ENCODE results near the gene DXO.
A peak's percentile ranks its signal among the peaks of the same experiment; 100 is the strongest.
"Not testable (repeated sequence)": the region's sequence is repeated elsewhere in the genome, so short reads cannot be mapped to it uniquely, and the experiment has no call there.

Gene DXO

DNA sequence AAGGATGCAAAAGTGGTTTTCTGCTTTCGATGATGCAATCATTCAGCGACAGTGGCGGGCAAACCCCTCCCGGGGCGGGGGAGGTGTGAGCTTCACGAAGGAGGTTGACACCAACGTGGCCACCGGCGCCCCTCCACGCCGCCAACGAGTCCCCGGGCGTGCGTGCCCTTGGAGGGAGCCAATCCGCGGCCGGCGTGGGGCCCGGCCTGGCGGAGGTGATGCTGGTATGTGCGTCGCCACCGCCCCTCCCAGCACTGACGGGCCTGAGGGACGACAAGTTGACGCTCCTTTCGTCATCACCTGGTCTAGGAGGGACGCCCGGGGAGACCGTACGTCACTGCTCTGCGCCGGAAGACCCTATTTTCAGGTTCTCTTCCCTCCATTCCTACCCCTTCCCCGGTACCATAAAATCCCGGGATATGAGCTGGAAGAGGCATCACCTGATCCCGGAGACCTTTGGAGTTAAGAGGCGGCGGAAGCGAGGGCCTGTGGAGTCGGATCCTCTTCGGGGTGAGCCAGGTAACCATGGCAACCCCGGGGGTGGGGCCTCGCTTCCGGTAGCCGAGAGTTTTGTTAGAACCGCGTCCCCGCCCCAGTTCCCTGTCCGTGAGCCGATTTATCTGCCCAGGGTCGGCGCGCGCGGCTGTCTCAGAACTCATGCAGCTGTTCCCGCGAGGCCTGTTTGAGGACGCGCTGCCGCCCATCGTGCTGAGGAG is at the start of gene DXO:
Gene DXO (minus strand): TSS at position 146 of the 716 bp plus-strand sequence. CDS start 463 bp downstream, outside the sequence.
- peak; percentile 97 to 98 for DNase-seq (ENCODE audit: low read depth in 2 of 2)

DNA sequence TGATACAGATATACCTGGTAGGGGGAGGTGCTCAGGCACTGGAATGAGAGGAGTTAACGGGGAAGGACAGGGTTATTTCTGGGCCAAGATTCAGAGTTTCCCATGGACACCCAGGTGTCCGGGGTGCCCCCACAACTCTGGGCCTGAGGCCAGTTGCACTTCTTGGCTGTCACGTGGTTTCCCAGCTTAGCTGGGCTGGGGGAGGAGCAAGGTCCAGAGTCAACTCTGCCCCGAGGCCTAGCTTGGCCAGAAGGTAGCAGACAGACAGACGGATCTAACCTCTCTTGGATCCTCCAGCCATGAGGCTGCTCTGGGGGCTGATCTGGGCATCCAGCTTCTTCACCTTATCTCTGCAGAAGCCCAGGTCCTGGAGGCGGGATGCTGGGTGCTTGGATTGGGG is 42.6 kb upstream of the DXO start, which contains the start of gene C4B:
Gene C4B (plus strand): TSS at position 249 of the 400 bp plus-strand sequence. CDS start 51 bp downstream, at position 300.
- not testable (repeated sequence) for DNase-seq (ENCODE audit: low read depth in 2 of 2)

DNA sequence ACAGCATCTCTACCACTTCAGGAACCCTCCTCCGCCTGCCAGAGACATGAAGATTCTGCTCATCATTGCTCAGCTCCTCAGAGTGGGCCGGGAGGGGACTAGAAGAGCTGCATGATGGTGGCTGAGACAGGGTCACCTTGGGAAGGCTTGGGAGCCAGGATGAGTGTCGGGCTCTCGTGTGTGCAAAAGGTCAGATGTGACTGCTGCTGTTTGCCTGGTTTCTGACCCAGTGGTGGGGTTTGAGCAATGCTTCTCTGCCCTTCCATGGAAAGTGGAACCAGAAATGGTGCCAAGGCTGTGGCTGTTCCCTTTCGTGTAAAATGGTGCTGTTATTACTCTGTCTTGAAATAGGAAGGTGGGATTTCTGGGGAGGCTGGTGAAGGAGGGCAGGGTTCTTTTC is 41.8 kb upstream of the DXO start:
- DNase-seq (ENCODE audit: low read depth in 2 of 2) = not testable (repeated sequence)

DNA sequence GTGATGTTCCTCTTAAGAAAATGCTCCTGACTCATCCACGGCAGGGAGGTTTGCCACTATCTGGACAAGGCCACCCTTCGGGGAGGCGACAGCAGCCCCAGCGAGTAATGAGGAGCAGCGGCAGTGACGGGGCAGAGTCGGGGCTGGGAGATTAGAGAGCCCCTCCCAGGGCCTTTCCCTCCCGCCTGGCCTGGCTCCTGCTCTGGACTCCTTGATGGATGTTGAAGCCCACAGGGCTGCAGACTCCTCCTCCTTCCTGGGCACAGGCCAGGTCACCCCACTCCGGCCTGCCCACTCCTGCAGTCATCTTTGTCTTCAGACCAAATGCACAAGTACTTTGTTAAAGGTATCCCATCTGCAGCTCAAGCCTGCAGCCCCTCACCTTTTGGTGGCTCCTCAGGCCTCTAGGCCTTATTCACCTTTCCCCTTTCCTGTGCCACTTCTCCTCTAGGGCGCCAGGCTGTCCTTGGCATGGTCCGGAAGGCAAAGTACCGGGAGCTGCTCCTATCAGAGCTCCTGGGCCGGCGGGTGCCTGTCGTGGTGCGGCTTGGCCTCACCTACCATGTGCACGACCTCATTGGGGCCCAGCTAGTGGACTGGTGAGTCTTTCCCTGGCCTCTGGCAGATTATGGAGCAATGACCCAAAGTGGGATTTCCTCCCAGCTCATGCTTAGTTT is 41.1 kb upstream of the DXO start:
- DNase-seq (ENCODE audit: low read depth in 2 of 2) = not testable (repeated sequence)

DNA sequence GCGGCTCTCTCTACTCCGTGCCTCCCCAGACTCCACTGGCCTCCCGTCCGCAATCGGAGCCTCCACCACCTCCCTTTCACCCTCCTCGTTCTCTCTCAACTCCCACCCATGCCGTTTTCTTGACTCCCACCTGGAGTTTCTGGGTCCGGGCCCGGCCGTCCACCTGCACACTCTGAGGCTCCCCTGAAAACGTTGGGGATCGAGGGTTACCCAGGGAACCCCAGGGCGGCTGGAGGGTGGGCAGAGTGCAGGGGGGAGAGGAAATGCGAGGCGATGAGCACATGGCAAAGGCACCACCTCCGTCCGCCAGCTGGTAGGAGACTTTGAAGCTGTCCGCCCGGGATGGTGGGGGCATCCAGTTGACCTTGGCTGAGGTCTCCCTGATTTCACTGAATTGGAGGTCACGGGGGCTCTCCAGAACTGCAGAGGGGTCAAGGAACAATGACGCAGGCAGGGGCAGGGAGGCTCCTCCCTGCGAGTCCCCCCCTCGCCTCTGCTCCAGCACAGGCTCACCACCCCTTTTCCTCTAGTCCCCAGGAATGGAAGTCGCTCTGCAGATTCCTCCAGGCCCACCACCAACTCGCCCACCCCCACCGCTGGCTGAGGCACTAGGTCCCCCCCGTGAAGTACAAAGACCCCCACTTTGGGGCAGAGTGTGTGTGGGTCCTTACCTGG is 39.1 kb upstream of the DXO start:
- not testable (repeated sequence) for DNase-seq (ENCODE audit: low read depth in 2 of 2)

DNA sequence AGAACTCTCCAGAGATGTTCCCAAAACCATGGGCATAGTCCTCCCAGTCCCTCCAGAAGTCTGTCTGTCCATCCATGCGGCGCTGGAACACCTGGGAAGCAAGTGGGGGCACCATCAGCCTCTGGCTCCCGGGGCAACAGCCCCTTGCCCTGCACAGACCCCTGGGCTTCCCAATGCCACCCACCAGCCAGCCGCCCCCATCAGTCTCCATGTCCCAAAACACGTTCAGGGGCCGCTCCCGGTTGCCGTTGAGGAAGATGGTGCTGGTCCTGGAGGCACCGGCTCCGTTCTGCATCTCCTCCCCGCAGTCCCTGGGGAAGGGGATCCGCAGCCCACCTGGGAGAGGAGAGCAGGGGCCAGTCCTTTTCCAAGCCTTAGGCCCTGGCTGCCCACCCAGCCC is 37.6 kb upstream of the DXO start:
- DNase-seq (ENCODE audit: low read depth in 2 of 2) = not testable (repeated sequence)

DNA sequence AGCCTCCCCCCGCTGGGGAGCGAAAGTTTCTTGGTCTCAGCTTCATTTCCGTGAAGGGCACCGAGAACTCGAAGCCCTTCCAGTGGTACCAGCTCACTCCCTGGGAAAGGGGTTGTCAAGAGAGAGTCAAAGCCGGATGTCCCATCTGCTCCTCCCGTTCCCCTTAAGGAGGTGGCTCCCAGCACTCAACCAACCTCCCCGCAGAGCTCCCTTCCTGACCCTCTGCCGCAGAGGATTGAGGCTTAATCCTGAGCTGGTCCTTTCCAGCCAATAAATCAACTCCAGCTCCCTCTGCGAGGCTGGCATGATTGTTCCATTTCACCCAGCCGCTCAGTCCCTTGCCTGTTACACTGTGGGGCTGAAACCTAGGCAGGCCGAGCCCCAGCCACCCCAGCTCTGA is 36.7 kb upstream of the DXO start:
- not testable (repeated sequence) for DNase-seq (ENCODE audit: low read depth in 2 of 2)

DNA sequence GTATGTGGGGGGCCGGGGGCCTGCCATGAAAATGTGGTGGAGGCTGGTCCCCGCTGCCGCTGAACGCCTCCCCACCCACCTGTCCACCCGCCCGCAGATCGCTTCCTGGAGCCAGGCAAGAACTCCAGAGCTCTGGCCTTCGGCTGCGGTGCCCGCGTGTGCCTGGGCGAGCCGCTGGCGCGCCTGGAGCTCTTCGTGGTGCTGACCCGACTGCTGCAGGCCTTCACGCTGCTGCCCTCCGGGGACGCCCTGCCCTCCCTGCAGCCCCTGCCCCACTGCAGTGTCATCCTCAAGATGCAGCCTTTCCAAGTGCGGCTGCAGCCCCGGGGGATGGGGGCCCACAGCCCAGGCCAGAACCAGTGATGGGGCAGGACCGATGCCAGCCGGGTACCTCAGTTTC is 36.1 kb upstream of the DXO start:
- not testable (repeated sequence) for DNase-seq (ENCODE audit: low read depth in 2 of 2)

DNA sequence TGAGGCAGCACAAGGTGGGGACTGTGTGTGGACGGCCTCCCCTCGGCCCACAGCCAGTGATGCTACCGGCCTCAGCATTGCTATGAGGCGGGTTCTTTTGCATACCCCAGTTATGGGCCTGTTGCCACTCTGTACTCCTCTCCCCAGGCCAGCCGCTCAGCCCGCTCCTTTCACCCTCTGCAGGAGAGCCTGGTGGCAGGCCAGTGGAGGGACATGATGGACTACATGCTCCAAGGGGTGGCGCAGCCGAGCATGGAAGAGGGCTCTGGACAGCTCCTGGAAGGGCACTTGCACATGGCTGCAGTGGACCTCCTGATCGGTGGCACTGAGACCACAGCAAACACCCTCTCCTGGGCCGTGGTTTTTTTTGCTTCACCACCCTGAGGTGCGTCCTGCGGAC is 35.1 kb upstream of the DXO start:
- DNase-seq (ENCODE audit: low read depth in 2 of 2) = not testable (repeated sequence)

DNA sequence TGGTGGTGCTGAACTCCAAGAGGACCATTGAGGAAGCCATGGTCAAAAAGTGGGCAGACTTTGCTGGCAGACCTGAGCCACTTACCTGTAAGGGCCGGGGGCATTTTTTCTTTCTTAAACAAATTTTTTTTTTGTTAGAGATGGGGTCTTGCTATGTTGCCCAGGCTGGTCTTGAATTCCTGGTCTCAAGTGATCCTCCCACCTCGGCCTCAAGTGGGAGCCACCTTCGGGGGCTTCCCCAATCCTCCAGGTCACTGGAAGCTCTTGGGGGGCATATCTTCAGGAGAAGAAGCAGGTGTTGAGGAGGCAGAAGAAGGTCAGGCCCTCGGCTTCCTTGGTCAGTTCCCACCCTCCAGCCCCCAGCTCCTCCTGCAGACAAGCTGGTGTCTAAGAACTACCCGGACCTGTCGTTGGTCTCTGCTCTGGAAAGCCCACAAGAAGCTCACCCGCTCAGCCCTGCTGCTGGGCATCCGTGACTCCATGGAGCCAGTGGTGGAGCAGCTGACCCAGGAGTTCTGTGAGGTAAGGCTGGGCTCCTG is 34.1 kb upstream of the DXO start:
- DNase-seq (ENCODE audit: low read depth in 2 of 2) = not testable (repeated sequence)

DNA sequence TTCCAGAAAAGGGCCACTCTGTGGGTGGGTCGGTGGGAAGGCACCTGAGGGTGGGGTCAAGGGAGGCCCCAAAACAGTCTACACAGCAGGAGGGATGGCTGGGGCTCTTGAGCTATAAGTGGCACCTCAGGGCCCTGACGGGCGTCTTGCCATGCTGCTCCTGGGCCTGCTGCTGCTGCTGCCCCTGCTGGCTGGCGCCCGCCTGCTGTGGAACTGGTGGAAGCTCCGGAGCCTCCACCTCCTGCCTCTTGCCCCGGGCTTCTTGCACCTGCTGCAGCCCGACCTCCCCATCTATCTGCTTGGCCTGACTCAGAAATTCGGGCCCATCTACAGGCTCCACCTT is 33.6 kb upstream of the DXO start:
- not testable (repeated sequence) for DNase-seq (ENCODE audit: low read depth in 2 of 2)

DNA sequence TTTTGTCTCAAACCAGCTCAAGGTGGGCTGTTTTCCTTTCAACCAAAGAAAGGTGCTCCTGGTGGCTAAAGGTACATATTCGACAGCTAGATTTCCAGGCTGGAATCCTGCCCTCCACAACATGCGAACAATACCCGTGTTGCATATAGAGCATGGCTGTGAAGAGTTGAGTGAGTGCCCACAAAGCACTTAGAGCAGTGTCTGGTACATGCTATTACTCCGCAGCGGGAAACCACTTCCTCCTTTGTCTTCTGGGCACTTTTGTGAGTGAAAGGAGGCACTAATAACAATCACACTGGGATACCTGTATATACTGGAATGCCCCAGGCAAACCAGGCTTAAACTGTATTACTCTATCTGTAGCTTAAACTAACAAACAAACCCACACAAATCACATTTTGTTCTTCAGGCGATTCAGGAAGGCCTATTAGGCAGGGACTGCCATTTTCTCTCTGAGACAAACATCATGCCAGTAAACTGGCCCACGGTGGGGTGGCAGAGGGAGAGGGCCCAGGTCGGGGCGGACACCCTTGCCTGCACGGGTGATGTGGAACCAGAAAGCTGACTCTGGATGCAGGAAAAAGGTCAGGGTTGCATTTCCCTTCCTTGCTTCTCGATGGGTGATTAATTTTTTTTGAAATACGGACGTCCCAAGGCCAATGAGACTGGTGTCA is 33.1 kb upstream of the DXO start:
- DNase-seq (ENCODE audit: low read depth in 2 of 2) = not testable (repeated sequence)

DNA sequence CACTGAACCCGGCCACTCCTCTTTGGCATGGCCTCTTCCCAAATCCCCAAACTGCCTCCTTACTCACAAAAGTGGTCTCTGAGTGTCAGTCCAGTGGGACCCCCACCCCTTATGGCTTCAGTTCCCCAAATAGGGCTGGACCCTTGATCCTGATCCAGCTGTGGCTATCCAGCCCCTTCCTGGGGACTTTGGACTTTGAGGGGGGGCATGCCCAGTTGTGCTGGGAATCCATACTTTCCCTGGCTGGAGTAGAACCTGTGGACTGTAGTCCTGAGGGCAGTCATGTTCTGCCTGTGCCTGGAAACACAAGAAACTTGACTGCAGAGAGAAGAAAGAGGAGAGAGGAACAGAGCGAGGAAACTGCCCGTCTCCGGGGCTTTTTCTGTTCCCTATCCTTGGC is 32.5 kb upstream of the DXO start:
- not testable (repeated sequence) for DNase-seq (ENCODE audit: low read depth in 2 of 2)

DNA sequence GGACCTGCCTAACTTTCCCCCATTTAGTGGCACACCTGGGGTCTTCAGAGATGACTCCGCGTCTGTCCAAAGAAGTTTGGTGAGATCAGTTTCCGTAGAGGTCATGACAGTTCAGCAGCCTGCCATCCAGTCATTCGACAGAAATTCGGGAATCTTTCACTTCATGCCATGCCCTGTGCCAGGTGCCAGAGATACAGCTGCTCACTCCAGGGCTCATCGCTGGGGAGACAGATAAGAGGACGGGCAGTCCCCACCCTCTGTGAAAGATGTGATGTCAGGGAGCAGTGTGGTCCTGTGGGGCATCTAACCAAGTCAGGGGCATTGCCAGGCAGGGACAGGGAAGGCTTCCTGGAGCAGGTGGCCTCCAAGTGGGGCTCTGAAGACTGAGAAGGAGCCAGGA is 31.4 kb upstream of the DXO start:
- not testable (repeated sequence) for DNase-seq (ENCODE audit: low read depth in 2 of 2)

DNA sequence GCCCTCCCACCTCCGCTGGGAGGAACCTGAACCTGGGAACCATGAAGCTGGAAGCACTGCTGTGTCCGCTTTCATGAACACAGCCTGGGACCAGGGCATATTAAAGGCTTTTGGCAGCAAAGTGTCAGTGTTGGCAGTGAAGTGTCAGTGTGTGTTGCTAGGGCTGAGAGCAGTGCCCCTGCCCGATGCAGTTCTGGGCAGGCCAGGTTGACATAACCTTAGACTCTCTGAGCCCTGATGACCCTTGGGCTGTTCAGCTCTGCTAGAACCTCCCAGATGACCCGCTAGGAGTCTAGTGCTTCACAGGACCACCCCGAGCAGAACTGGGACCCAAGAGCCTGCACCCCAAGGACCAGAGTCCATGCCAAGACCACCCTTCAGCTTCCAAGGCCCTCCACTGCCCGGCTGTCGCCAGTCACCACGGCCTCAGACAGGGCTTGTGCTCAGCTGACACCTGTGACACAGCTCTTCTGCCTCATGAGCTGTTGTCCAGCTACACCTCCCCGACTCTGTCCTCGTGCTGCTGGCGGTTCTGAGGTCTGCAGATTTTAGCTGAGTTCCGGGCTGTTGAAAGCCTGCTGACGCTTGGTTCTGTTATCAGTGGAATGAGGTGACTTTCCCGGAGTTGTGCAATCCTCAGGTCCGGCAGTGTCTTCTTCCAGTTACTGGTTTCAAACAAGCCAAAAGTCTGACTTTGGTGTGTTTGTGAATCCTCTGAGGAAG is 30.8 kb upstream of the DXO start:
- DNase-seq (ENCODE audit: low read depth in 2 of 2) = not testable (repeated sequence)

DNA sequence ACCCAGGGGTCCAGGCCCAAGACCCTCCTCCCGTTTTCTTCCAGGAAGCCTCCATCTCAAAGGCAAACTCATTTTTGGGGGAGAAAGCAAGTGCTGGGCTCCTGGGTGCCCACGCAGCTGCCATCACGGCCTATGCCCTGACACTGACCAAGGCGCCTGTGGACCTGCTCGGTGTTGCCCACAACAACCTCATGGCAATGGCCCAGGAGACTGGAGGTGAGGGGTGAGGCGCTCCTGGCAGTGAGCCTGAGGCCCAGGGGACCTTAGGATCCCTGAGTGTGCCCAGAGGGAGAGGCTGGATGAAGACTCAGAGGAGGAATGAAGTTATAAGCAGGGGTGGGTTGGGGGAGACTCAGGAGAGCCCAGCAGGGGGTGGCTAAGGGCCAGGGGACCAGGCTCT is 24.4 kb upstream of the DXO start:
- DNase-seq (ENCODE audit: low read depth in 2 of 2) = not testable (repeated sequence)

DNA sequence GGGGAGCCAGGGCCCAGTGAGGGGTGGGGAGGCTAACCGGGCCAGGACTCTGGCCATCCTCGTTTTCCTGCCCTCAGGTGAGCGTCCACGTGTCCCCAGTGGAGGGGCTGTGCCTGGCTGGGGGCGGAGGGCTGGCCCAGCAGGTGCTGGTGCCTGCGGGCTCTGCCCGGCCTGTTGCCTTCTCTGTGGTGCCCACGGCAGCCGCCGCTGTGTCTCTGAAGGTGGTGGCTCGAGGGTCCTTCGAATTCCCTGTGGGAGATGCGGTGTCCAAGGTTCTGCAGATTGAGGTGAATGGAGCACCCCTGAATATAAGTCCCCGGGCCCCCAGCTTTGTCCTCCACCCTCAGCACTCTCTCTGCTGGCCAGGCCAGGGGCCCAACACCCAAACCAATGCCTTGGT is 22.5 kb upstream of the DXO start:
- DNase-seq (ENCODE audit: low read depth in 2 of 2) = not testable (repeated sequence)

DNA sequence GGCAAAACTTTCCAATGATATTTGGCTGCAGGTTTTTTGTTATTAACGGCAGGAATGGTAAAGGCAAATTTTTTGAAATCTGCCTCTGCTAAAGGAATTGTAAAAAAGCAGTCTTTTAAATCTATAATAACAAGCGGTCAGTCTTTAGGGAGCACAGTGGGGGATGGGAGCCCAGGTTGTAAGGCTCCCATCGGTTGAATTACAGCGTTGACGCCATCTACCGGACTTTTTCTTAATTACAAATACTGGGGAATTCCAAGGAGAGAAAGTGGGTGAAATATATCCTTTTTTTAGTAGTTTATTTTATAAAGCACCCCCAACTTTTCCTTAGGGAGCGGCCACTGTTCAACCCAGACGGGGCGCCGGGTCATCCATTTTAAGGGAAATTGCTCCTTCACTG is 17.4 kb upstream of the DXO start:
- not testable (repeated sequence) for DNase-seq (ENCODE audit: low read depth in 2 of 2)

DNA sequence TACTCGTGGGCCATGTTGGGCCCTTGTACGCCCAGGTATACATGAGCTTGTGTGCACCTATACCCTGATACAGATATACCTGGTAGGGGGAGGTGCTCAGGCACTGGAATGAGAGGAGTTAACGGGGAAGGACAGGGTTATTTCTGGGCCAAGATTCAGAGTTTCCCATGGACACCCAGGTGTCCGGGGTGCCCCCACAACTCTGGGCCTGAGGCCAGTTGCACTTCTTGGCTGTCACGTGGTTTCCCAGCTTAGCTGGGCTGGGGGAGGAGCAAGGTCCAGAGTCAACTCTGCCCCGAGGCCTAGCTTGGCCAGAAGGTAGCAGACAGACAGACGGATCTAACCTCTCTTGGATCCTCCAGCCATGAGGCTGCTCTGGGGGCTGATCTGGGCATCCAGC is 9.8 kb upstream of the DXO start, which contains the start of gene C4A:
Gene C4A (plus strand): TSS at position 314 of the 400 bp plus-strand sequence. CDS start 51 bp downstream, at position 365.
- not testable (repeated sequence) for DNase-seq (ENCODE audit: low read depth in 2 of 2)

DNA sequence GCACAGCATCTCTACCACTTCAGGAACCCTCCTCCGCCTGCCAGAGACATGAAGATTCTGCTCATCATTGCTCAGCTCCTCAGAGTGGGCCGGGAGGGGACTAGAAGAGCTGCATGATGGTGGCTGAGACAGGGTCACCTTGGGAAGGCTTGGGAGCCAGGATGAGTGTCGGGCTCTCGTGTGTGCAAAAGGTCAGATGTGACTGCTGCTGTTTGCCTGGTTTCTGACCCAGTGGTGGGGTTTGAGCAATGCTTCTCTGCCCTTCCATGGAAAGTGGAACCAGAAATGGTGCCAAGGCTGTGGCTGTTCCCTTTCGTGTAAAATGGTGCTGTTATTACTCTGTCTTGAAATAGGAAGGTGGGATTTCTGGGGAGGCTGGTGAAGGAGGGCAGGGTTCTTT is 9.1 kb upstream of the DXO start:
- DNase-seq (ENCODE audit: low read depth in 2 of 2) = not testable (repeated sequence)

Data from stimulated activated CD8-positive, alpha-beta memory T cell treated with anti-CD3 and anti-CD28 coated beads, Interleukin-7, amount 100 ng/mL, for 4 hours (primary cell).